GM13976 (cell line): Measurements from ENCODE around the gene AGFG1.

ENCODE experiments used
- DNase-seq: peaks from one replicate; pipeline ENCODE4 v3.0.0; 2012; ENCODE audit warnings: low spot score
- in situ Hi-C: fragments of 300-500 bp; cut with MboI; formaldehyde crosslinking; loops from one replicate; pipeline ENCODE4 v1.12.0; 2022; ENCODE audit warnings: low sequenced_read_pairs, mixed read lengths, inconsistent platforms; ENCODE audit not compliant: unreplicated experiment
- TF ChIP-seq, protein P1 (sequence below): IDR thresholded peaks from 2 replicates; pipeline ENCODE4 v1.5.1; 2012; ENCODE audit warnings: borderline replicate concordance, mild to moderate bottlenecking; ENCODE audit not compliant: insufficient read depth; ENCODE audit errors: extremely low read depth, missing control alignments, control extremely low read depth

AGFG1 gene

DNA sequence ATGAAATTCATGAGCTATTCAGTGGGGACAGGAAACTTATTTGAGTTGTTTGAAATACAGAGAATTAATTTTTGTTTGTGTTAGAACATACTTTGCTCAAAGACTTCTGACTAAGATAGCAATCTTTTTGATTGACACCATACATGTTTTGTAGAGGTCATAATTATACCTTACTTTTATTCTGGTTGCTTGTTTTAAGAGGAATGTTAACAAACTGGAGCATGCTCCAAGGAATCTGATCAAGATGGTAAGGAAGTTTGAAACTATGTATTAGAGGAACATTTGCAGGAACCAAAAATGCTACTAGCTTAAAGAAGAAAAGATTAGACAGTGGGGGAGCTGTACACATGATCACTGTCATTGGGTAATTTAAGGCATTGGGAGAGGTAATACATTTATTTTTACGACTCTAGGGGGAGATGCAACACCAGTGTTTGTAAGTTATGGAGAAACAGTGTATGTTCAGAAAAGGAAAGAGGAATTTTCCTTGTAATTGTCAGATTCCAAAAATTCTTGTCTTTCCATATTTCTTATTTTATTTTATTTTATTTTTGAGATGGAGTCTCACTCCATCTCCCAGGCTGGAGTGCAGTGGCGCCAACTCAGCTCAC, 8.0 kb downstream of the AGFG1 start:
- TF ChIP-seq, protein P1, sequence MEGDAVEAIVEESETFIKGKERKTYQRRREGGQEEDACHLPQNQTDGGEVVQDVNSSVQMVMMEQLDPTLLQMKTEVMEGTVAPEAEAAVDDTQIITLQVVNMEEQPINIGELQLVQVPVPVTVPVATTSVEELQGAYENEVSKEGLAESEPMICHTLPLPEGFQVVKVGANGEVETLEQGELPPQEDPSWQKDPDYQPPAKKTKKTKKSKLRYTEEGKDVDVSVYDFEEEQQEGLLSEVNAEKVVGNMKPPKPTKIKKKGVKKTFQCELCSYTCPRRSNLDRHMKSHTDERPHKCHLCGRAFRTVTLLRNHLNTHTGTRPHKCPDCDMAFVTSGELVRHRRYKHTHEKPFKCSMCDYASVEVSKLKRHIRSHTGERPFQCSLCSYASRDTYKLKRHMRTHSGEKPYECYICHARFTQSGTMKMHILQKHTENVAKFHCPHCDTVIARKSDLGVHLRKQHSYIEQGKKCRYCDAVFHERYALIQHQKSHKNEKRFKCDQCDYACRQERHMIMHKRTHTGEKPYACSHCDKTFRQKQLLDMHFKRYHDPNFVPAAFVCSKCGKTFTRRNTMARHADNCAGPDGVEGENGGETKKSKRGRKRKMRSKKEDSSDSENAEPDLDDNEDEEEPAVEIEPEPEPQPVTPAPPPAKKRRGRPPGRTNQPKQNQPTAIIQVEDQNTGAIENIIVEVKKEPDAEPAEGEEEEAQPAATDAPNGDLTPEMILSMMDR, result peak; percentile 29
- in situ Hi-C loops, result no loop called here
- peak; percentile 45 for DNase-seq

DNA sequence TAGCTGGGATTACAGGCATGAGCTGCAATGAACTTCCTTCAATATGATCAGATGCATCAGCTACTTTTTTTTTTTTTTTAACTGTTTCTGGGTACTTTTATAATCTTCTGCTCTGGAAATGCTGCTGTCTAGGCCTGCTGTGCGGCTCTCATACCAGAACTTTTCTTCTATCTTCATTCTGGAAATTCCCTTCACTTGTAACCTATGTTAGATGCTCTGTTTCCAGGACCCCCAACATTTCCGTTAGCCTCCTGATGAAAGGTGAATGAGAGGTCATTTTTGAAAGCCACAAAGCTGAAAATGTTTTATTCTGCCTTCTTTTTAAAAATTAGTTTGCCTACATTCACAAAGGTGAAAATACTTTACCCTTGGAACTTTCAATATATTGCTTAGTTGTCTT, 8.6 kb downstream of the AGFG1 start:
- in situ Hi-C loops, result no loop called here

DNA sequence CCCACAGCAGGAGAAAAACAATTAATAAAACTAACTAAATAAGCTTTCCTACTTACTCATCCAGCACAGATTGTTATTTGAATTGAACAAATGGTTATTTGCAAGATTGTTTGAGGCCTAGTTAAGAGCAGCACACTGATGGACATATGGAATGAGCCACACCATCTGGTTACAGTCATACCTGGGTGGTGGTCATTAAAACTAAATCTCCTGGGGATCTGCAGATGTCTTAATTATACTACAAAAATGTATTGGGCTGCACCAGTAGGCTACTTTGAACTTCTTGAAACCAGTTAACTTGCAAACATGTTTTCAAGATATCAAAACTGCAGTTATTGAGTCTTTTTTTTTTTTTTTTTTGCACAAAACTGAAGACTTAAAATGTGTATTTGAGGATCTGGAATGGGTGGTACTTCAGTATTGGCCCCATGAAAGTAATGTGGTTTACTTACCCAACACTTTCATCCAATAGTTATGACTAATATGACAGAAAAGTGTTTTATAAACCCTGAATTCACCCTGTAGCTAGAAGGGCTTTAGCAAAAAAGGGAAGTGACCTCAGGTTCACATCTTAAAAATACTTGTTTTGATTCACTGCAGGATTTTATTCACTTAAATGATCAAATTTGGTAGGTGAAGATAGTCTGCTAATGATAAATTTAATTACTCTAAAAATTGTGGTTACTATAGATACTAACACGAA, 10.8 kb downstream of the AGFG1 start:
- in situ Hi-C loops, result no loop called here
- peak; percentile 77 for DNase-seq
- TF ChIP-seq, protein P1, result no peak

More for the DNA sequence above, 8.6 kb downstream of the AGFG1 start:
- peak; percentile 50 for DNase-seq
- TF ChIP-seq, protein P1, result no peak

DNA sequence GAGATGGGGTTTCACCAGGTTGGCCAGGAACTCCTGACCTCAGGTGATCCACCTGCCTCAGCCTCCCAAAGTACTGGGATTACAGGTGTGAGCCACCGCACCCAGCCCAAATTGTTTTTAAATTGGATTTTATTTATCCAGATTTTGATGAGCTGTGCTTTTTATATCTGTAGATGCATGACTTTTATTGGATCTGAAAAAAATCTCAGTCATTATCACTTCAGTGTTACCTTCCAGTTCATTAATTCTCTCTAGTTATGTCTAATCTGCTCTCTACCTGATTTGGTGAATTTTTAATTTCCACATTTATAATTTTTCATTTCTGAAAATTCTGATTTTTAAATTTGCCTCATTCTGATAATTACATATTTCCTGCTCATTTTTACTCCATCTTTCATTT, 13.5 kb downstream of the AGFG1 start:
- DNase-seq, result no peak
- in situ Hi-C loops, result no loop called here
- TF ChIP-seq, protein P1, result no peak

DNA sequence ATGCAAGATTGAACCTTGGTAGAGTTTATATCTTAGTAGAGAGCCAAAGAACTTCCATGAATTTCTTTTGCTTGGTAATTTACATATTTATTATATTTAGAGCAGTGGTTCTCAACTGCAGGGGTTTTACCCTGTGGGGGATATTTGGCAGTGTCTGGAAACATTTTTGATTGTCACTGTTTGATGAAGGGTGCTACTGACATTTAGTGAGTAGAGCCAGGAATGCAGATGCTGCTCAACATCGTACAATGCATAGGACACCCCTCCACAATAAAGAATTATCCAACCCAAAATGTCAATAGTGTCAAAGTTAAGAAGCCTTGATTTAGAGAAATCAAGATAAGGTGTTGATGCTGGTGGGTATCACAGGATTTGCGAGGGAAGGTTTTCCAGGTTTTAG, 14.7 kb downstream of the AGFG1 start:
- TF ChIP-seq, protein P1, result no peak
- DNase-seq, result no peak
- in situ Hi-C loops, result no loop called here

DNA sequence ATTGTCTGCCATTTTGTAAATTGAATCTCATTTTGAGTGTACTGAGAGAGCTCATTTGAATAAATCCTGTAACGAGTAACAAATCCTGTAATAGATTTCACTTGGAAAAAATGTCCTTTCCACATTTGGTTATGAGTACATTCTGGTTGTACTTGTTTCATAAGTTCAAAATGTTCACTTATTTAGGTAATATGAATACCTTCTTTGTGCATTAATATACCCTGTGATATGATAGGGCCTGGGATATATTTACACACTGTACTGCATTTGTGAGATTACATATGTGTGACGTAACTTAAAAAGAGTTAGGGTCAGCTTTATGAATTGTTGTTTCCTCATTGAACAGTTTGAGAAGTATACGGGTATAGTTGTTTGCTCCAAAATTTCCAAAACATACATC, 16.1 kb downstream of the AGFG1 start:
- in situ Hi-C loops, result no loop called here
- TF ChIP-seq, protein P1, result no peak
- no peak for DNase-seq
